ENCODE measurements around the gene ST6GALNAC1.
"Not testable (repeated sequence)": the region's sequence is repeated elsewhere in the genome, so short reads cannot be mapped to it uniquely, and the experiment has no call there.

ST6GALNAC1 gene

GRCh38 chr17:76611080-76611749 is 32.3 kb downstream of the ST6GALNAC1 start:
- not testable (repeated sequence) for DNase-seq

- DNase-seq, result not testable (repeated sequence)
Measured at GRCh38 chr17:76606685-76607084, 36.9 kb downstream of the ST6GALNAC1 start.

GRCh38 chr17:76601065-76601464 is 42.5 kb downstream of the ST6GALNAC1 start:
- DNase-seq, result no peak

- DNase-seq, result no peak
Measured at GRCh38 chr17:76599694-76600460, 43.7 kb downstream of the ST6GALNAC1 start.

GRCh38 chr17:76598004-76598439 is 45.5 kb downstream of the ST6GALNAC1 start:
- DNase-seq, result no peak

- no peak for DNase-seq
Measured at GRCh38 chr17:76597156-76598003, 46.2 kb downstream of the ST6GALNAC1 start.

- DNase-seq, result no peak
Measured at GRCh38 chr17:76594690-76595089, 48.9 kb downstream of the ST6GALNAC1 start.

- DNase-seq, result no peak
Measured at GRCh38 chr17:76593959-76594358, 49.6 kb downstream of the ST6GALNAC1 start.

GRCh38 chr17:76593384-76593826 is 50.2 kb downstream of the ST6GALNAC1 start:
- DNase-seq, result no peak

GRCh38 chr17:76588182-76588581 is 55.4 kb downstream of the ST6GALNAC1 start:
- no peak for DNase-seq

- DNase-seq, result no peak
Measured at GRCh38 chr17:76586741-76587487, 56.6 kb downstream of the ST6GALNAC1 start.

- DNase-seq, result peak; percentile 56
Measured at GRCh38 chr17:76585649-76586593, 57.6 kb downstream of the ST6GALNAC1 start, which contains the start of gene ST6GALNAC2. ST6GALNAC2 (minus strand) TSS chr17:76585860; CDS start chr17:76585808, 52 bp downstream.

GRCh38 chr17:76585033-76585648 is 58.4 kb downstream of the ST6GALNAC1 start:
- DNase-seq, result no peak

- no peak for DNase-seq
Measured at GRCh38 chr17:76584427-76585032, 59.0 kb downstream of the ST6GALNAC1 start.

- no peak for DNase-seq
Measured at GRCh38 chr17:76582660-76583059, 60.9 kb downstream of the ST6GALNAC1 start.

- no peak for DNase-seq
Measured at GRCh38 chr17:76581515-76581914, 62.0 kb downstream of the ST6GALNAC1 start.

GRCh38 chr17:76579281-76579680 is 64.3 kb downstream of the ST6GALNAC1 start:
- no peak for DNase-seq

GRCh38 chr17:76578376-76578775 is 65.2 kb downstream of the ST6GALNAC1 start:
- no peak for DNase-seq

- no peak for DNase-seq
Measured at GRCh38 chr17:76577876-76578275, 65.7 kb downstream of the ST6GALNAC1 start.

GRCh38 chr17:76576189-76576588 is 67.4 kb downstream of the ST6GALNAC1 start:
- DNase-seq, result no peak

Measured in stimulated activated CD8-positive, alpha-beta memory T cell treated with anti-CD3 and anti-CD28 coated beads, Interleukin-4, amount 100 ng/mL, for 48 hours (primary cell).